CD4-positive, alpha-beta memory T cell (primary cell): ENCODE data around the gene LHCGR. TPM values are rescaled to one million over a fixed set of nuclear protein-coding genes. Genes with fewer than 3 reads are reported as not detected.

Experiments
- CTCF ChIA-PET: fragments of 350-600 bp; sonication (Branson Sonifier 250); formaldehyde crosslinking; loops from one replicate; lab custom pipeline; 2021; ENCODE audit warnings: inconsistent platforms; ENCODE audit not compliant: partially characterized antibody; lab: Charles Lee
- POLR2A ChIA-PET: fragments of 350-600 bp; sonication (Branson Sonifier 250); formaldehyde crosslinking; loops from one replicate; lab custom pipeline; 2021; ENCODE audit not compliant: partially characterized antibody; lab: Charles Lee
- DNase-seq, 5 donors: peaks; one replicate each; pipeline versions ENCODE4 v3.0.0 to v3.0.0-alpha.2; 2020 to 2022; ENCODE audit warnings: mixed read lengths in 1 of 5
- H3K27ac ChIP-seq: one replicate; pipeline ENCODE4 v1.7.0; 2013; ENCODE audit warnings: low read depth, low read length
- H3K27me3 ChIP-seq: 2 replicates; pipeline ENCODE4 v1.7.0; 2013; ENCODE audit warnings: mild to moderate bottlenecking, low read length, moderate library complexity; ENCODE audit not compliant: insufficient read depth
- H3K36me3 ChIP-seq: 2 replicates; pipeline ENCODE4 v1.7.0; 2013; ENCODE audit warnings: mild to moderate bottlenecking, low read length, moderate library complexity; ENCODE audit not compliant: insufficient read depth
- H3K4me1 ChIP-seq: 2 replicates; pipeline ENCODE4 v1.7.0; 2013; ENCODE audit warnings: mild to moderate bottlenecking, low read length, moderate library complexity; ENCODE audit not compliant: insufficient read depth
- H3K4me3 ChIP-seq, 2 donors: one replicate each; pipeline ENCODE4 v1.7.0; 2013; ENCODE audit warnings: low read length in 2 of 2, mild to moderate bottlenecking in 1 of 2
- H3K9me3 ChIP-seq, 2 donors: one replicate each; pipeline ENCODE4 v1.7.0; 2013; ENCODE audit warnings: low read length in 2 of 2, control low read depth in 1 of 2; ENCODE audit not compliant: control insufficient read depth in 1 of 2
- H3K27ac Mint-ChIP-seq, 7 donors: one replicate each; pipeline ENCODE4 v1.8.0; 2020 to 2021; ENCODE audit warnings: mixed read lengths in 7 of 7, mild to moderate bottlenecking in 6 of 7, inconsistent platforms in 3 of 7, moderate library complexity in 3 of 7
- H3K27me3 Mint-ChIP-seq, 2 donors: one replicate each; pipeline ENCODE4 v1.8.0; 2020 to 2021; ENCODE audit warnings: mixed read lengths in 2 of 2
- H3K36me3 Mint-ChIP-seq, 2 donors: one replicate each; pipeline ENCODE4 v1.8.0; 2020 to 2021; ENCODE audit warnings: mixed read lengths in 2 of 2, inconsistent platforms in 1 of 2, mild to moderate bottlenecking in 1 of 2
- H3K4me1 Mint-ChIP-seq, 4 donors: one replicate each; pipeline ENCODE4 v1.8.0; 2020 to 2021; ENCODE audit warnings: mixed read lengths in 4 of 4, mild to moderate bottlenecking in 1 of 4
- H3K4me3 Mint-ChIP-seq, 8 donors: one replicate each; pipeline ENCODE4 v1.8.0; 2020 to 2021; ENCODE audit warnings: mixed read lengths in 8 of 8, mild to moderate bottlenecking in 7 of 8, moderate library complexity in 6 of 8, inconsistent platforms in 3 of 8
- H3K9me3 Mint-ChIP-seq, 8 donors: one replicate each; pipeline ENCODE4 v1.8.0; 2020 to 2021; ENCODE audit warnings: mixed read lengths in 8 of 8, mild to moderate bottlenecking in 5 of 8, inconsistent platforms in 3 of 8, moderate library complexity in 1 of 8
- intact Hi-C: fragments of 100-400 bp; cut with micrococcal nuclease; formaldehyde crosslinking; loops from one replicate; pipeline ENCODE4 v1.15.1; 2023
- polyA plus RNA-seq, 2 donors: library from polyadenylated mRNA; unstranded; fragments of 300-500 nt; fragmentation: Illumina TruSeq; gene quantifications; one replicate each; pipeline ENCODE4 v1.2.3, GENCODE V29; 2021
- total RNA-seq, 2 experiments: library from RNA; stranded (reverse); gene quantifications; one replicate each; pipeline ENCODE4 v1.2.3, GENCODE V29; 2021

LHCGR gene
- total and polyA plus RNA-seq, 4 experiments from 2014 or later = not detected

GRCh38 chr2:48728295-48728694 is 27.2 kb downstream of the LHCGR start:
- H3K4me1 Mint-ChIP-seq = no peaks in the 10 kb centered on the region
- H3K27me3 Mint-ChIP-seq = peaks cover 0 to 5% of the 10 kb centered on the region in 2 donors
- no peaks in the 10 kb centered on the region for H3K9me3 ChIP-seq
- no peak overlapping the region for H3K27ac ChIP-seq
- CTCF ChIA-PET = interaction anchor here (1.1 kb wide), 1 partner anchor 9 kb away, joined by 4 read pairs; no protein-coding TSS in a partner anchor
- intact Hi-C loops = no loop called here
- no peaks in the 10 kb centered on the region for H3K36me3 Mint-ChIP-seq
- no peak overlapping the region for H3K27ac Mint-ChIP-seq
- H3K4me3 Mint-ChIP-seq = no peak overlapping the region
- H3K4me3 ChIP-seq = no peak overlapping the region
- H3K4me1 ChIP-seq = no peaks in the 10 kb centered on the region
- no peaks in the 10 kb centered on the region for H3K27me3 ChIP-seq
- POLR2A ChIA-PET = no interaction called here
- H3K36me3 ChIP-seq = no peaks in the 10 kb centered on the region
- DNase-seq = no peak
- H3K9me3 Mint-ChIP-seq = peaks cover 0 to 2% (median 0%) of the 10 kb centered on the region in 8 donors

- no peak overlapping the region for H3K27ac ChIP-seq
- no peak overlapping the region for H3K4me3 ChIP-seq
- CTCF ChIA-PET = interaction anchor here (1.0 kb wide), 1 partner anchor 128 kb away, joined by 3 read pairs; no protein-coding TSS in a partner anchor
- H3K36me3 ChIP-seq = no peaks in the 10 kb centered on the region
- intact Hi-C loops = no loop called here
- peaks cover 0 to 3% of the 10 kb centered on the region in 2 donors for H3K27me3 Mint-ChIP-seq
- H3K4me3 Mint-ChIP-seq = no peak overlapping the region
- POLR2A ChIA-PET = no interaction called here
- no peaks in the 10 kb centered on the region for H3K27me3 ChIP-seq
- no peak overlapping the region for H3K27ac Mint-ChIP-seq
- no peak for DNase-seq
- no peaks in the 10 kb centered on the region for H3K9me3 ChIP-seq
- peaks cover 0 to 2% (median 0%) of the 10 kb centered on the region in 8 donors for H3K9me3 Mint-ChIP-seq
- H3K4me1 ChIP-seq = no peaks in the 10 kb centered on the region
- no peaks in the 10 kb centered on the region for H3K36me3 Mint-ChIP-seq
- no peaks in the 10 kb centered on the region for H3K4me1 Mint-ChIP-seq
Measured at GRCh38 chr2:48727560-48727959, 28.0 kb downstream of the LHCGR start.

GRCh38 chr2:48725696-48726494 is 29.6 kb downstream of the LHCGR start:
- no peaks in the 10 kb centered on the region for H3K27me3 ChIP-seq
- no peaks in the 10 kb centered on the region for H3K4me1 ChIP-seq
- intact Hi-C loops = no loop called here
- Mint-ChIP-seq H3K27me3 (no peaks in the 10 kb centered on the region), H3K27ac (no peak overlapping the region), H3K36me3 (no peaks in the 10 kb centered on the region), H3K9me3 (no peaks in the 10 kb centered on the region), H3K4me1 (no peaks in the 10 kb centered on the region), H3K4me3 (no peak overlapping the region)
- no peak for DNase-seq
- H3K27ac ChIP-seq = no peak overlapping the region
- no peaks in the 10 kb centered on the region for H3K36me3 ChIP-seq
- H3K9me3 ChIP-seq = no peaks in the 10 kb centered on the region
- H3K4me3 ChIP-seq = no peak overlapping the region
- ChIA-PET POLR2A (no interaction called here), CTCF (no interaction called here)

GRCh38 chr2:48724278-48724677 is 31.2 kb downstream of the LHCGR start:
- no peaks in the 10 kb centered on the region for H3K27me3 ChIP-seq
- no peak overlapping the region for H3K27ac ChIP-seq
- peaks cover 1 to 3% of the 10 kb centered on the region in 2 donors for H3K27me3 Mint-ChIP-seq
- no peak overlapping the region for H3K27ac Mint-ChIP-seq
- no peak overlapping the region for H3K4me3 Mint-ChIP-seq
- no peaks in the 10 kb centered on the region for H3K9me3 ChIP-seq
- no peaks in the 10 kb centered on the region for H3K36me3 Mint-ChIP-seq
- H3K4me1 ChIP-seq = no peaks in the 10 kb centered on the region
- no peaks in the 10 kb centered on the region for H3K4me1 Mint-ChIP-seq
- POLR2A ChIA-PET = no interaction called here
- H3K9me3 Mint-ChIP-seq = no peaks in the 10 kb centered on the region
- no peak for DNase-seq
- intact Hi-C loops = no loop called here
- no peak overlapping the region for H3K4me3 ChIP-seq
- H3K36me3 ChIP-seq = no peaks in the 10 kb centered on the region
- CTCF ChIA-PET = no interaction called here

- Histone ChIP-seq H3K36me3 (no peaks in the 10 kb centered on the region), H3K4me1 (no peaks in the 10 kb centered on the region), H3K27ac (no peak overlapping the region), H3K9me3 (no peaks in the 10 kb centered on the region), H3K4me3 (no peak overlapping the region), H3K27me3 (no peaks in the 10 kb centered on the region)
- no peak overlapping the region for H3K27ac Mint-ChIP-seq
- H3K9me3 Mint-ChIP-seq = no peaks in the 10 kb centered on the region
- DNase-seq = no peak
- ChIA-PET POLR2A (no interaction called here), CTCF (no interaction called here)
- H3K36me3 Mint-ChIP-seq = no peaks in the 10 kb centered on the region
- H3K4me1 Mint-ChIP-seq = no peaks in the 10 kb centered on the region
- H3K27me3 Mint-ChIP-seq = peaks cover 1 to 3% of the 10 kb centered on the region in 2 donors
- intact Hi-C loops = no loop called here
- H3K4me3 Mint-ChIP-seq = no peak overlapping the region
Measured at GRCh38 chr2:48723129-48723528, 32.4 kb downstream of the LHCGR start.

GRCh38 chr2:48722391-48722790 is 33.1 kb downstream of the LHCGR start:
- Histone ChIP-seq H3K27ac (no peak overlapping the region), H3K4me3 (no peak overlapping the region), H3K27me3 (no peaks in the 10 kb centered on the region), H3K4me1 (no peaks in the 10 kb centered on the region), H3K9me3 (no peaks in the 10 kb centered on the region), H3K36me3 (no peaks in the 10 kb centered on the region)
- intact Hi-C loops = no loop called here
- H3K4me3 Mint-ChIP-seq = no peak overlapping the region
- H3K9me3 Mint-ChIP-seq = no peaks in the 10 kb centered on the region
- H3K27ac Mint-ChIP-seq = no peak overlapping the region
- no peak for DNase-seq
- no peaks in the 10 kb centered on the region for H3K36me3 Mint-ChIP-seq
- POLR2A ChIA-PET = no interaction called here
- CTCF ChIA-PET = no interaction called here
- peaks cover 1 to 3% of the 10 kb centered on the region in 2 donors for H3K27me3 Mint-ChIP-seq
- no peaks in the 10 kb centered on the region for H3K4me1 Mint-ChIP-seq

- Mint-ChIP-seq H3K4me3 (no peak overlapping the region), H3K9me3 (no peaks in the 10 kb centered on the region), H3K27me3 (peaks cover 1 to 7% of the 10 kb centered on the region in 2 donors), H3K36me3 (no peaks in the 10 kb centered on the region), H3K27ac (no peak overlapping the region), H3K4me1 (no peaks in the 10 kb centered on the region)
- no peak overlapping the region for H3K4me3 ChIP-seq
- CTCF ChIA-PET = no interaction called here
- no peaks in the 10 kb centered on the region for H3K9me3 ChIP-seq
- DNase-seq = no peak
- intact Hi-C loops = no loop called here
- H3K27ac ChIP-seq = no peak overlapping the region
- no peaks in the 10 kb centered on the region for H3K4me1 ChIP-seq
- POLR2A ChIA-PET = no interaction called here
- H3K36me3 ChIP-seq = no peaks in the 10 kb centered on the region
- no peaks in the 10 kb centered on the region for H3K27me3 ChIP-seq
Measured at GRCh38 chr2:48721158-48721557, 34.4 kb downstream of the LHCGR start.
